Ishikawa (cell line): ENCODE results near the gene AGO3.

Experiments
- EP300 ChIP-seq: IDR thresholded peaks from 2 replicates; pipeline ENCODE4 v1.6.1; 2012; ENCODE audit warnings: borderline replicate concordance
- FOXM1 ChIP-seq: IDR thresholded peaks from 2 replicates; pipeline ENCODE4 v1.6.1; 2012; ENCODE audit warnings: low read depth, borderline replicate concordance
- USF1 ChIP-seq: IDR thresholded peaks from 2 replicates; pipeline ENCODE4 v1.6.1; 2012
- YY1 ChIP-seq: IDR thresholded peaks from 2 replicates; pipeline ENCODE4 v1.6.1; 2012; ENCODE audit warnings: low read depth
- ZBTB7A ChIP-seq: IDR thresholded peaks from 2 replicates; pipeline ENCODE4 v1.6.1; 2012; ENCODE audit warnings: low read depth

- TF ChIP-seq USF1 (no peak), YY1 (no peak), EP300 (no peak), FOXM1 (no peak), ZBTB7A (no peak)
These were observed 158.7 kb downstream of the AGO3 start for GRCh38 chr1:36089393-36090121.
